Keratinocyte (primary cell): ENCODE data around the gene STRBP.

ENCODE experiments used
- EZH2 ChIP-seq: IDR thresholded peaks from one replicate; pipeline ENCODE4 v1.6.1; 2012; ENCODE audit warnings: inconsistent platforms, mild to moderate bottlenecking, low read length, moderate library complexity
- TF ChIP-seq, protein P1 (sequence below), 3 experiments: IDR thresholded peaks in 1 of 3; conservative IDR thresholded peaks in 1 of 3; optimal IDR thresholded peaks in 1 of 3; 2 replicates in 2 of 3; 3 replicates in 1 of 3; pipeline versions ENCODE3 to v1.5.1; 2011; ENCODE audit warnings: low read length in 3 of 3, mild to moderate bottlenecking in 3 of 3, moderate library complexity in 2 of 3, control low read depth in 1 of 3, inconsistent platforms in 1 of 3; ENCODE audit not compliant: insufficient read depth in 2 of 3; ENCODE audit errors: extremely low read depth in 1 of 3

DNA sequence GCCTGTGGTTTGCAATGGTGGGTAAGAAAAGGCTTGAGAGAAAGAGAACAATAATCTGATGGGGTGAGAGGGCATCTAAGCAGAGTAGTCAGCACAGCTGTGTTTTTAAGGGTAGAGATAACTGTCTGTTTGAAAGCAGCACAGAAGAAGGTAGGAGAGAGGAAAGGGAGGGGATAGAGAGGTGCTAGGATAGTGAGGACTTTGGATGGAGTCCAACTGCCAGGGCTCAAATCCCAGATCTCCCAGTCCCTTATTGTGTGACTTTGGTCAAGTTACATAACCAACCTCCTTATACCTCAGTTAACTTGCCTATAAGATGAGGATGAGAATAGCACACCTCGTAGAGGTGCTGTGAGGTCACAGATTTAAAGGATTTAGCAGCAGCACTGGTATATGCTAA, 179.3 kb downstream of the STRBP start:
- TF ChIP-seq, protein P1, sequence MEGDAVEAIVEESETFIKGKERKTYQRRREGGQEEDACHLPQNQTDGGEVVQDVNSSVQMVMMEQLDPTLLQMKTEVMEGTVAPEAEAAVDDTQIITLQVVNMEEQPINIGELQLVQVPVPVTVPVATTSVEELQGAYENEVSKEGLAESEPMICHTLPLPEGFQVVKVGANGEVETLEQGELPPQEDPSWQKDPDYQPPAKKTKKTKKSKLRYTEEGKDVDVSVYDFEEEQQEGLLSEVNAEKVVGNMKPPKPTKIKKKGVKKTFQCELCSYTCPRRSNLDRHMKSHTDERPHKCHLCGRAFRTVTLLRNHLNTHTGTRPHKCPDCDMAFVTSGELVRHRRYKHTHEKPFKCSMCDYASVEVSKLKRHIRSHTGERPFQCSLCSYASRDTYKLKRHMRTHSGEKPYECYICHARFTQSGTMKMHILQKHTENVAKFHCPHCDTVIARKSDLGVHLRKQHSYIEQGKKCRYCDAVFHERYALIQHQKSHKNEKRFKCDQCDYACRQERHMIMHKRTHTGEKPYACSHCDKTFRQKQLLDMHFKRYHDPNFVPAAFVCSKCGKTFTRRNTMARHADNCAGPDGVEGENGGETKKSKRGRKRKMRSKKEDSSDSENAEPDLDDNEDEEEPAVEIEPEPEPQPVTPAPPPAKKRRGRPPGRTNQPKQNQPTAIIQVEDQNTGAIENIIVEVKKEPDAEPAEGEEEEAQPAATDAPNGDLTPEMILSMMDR (optimal IDR thresholded peaks at IDR 0.05 in 1 of 3, IDR thresholded peaks at IDR 0.05 in 1 of 3, conservative IDR thresholded peaks at IDR 0.05 in 1 of 3; ENCODE audit: extremely low read depth in 1 of 3, insufficient read depth in 2 of 3, low read length in 3 of 3), result no peak
- TF ChIP-seq EZH2, result no peak
